Activated naive CD4-positive, alpha-beta T cell treated with anti-CD3 and anti-CD28 coated beads, Interleukin-2, amount 50 U/mL, for 16 hours (primary cell): ENCODE data around the gene BRWD1.

Source experiments
- DNase-seq: peaks from one replicate; pipeline ENCODE4 v3.0.0-alpha.2; 2020

BRWD1 gene

GRCh38 chr21:39326607-39327307, 13.3 kb upstream of the BRWD1 start:
- DNase-seq, result no peak

GRCh38 chr21:39325458-39325857, 12.0 kb upstream of the BRWD1 start:
- no peak for DNase-seq

GRCh38 chr21:39321424-39321823, 8.0 kb upstream of the BRWD1 start:
- no peak for DNase-seq

GRCh38 chr21:39319814-39320332, 6.4 kb upstream of the BRWD1 start:
- DNase-seq, result no peak

- DNase-seq, result no peak
Measured at GRCh38 chr21:39319251-39319756, 5.9 kb upstream of the BRWD1 start.

- DNase-seq, result no peak
Measured at GRCh38 chr21:39318091-39318959, 4.9 kb upstream of the BRWD1 start.

- DNase-seq, result no peak
Measured at GRCh38 chr21:39317134-39318090, 4.0 kb upstream of the BRWD1 start.

GRCh38 chr21:39316729-39317128, 3.3 kb upstream of the BRWD1 start:
- DNase-seq, result no peak

GRCh38 chr21:39315603-39316445, 2.4 kb upstream of the BRWD1 start:
- DNase-seq, result no peak

GRCh38 chr21:39314143-39315027, 953 bp upstream of the BRWD1 start:
- DNase-seq, result peak; percentile 53

- no peak for DNase-seq
Measured at GRCh38 chr21:39313042-39313570, 326 bp downstream of the BRWD1 start.

GRCh38 chr21:39312112-39313041, 1.1 kb downstream of the BRWD1 start:
- peak; percentile 96 for DNase-seq

GRCh38 chr21:39311164-39311563, 2.3 kb downstream of the BRWD1 start:
- DNase-seq, result no peak

GRCh38 chr21:39307466-39307865, 6.0 kb downstream of the BRWD1 start:
- DNase-seq, result no peak

- DNase-seq, result no peak
Measured at GRCh38 chr21:39300587-39300986, 12.8 kb downstream of the BRWD1 start.

GRCh38 chr21:39296891-39297290, 16.5 kb downstream of the BRWD1 start:
- DNase-seq, result no peak

GRCh38 chr21:39288987-39289386, 24.4 kb downstream of the BRWD1 start:
- no peak for DNase-seq

- no peak for DNase-seq
Measured at GRCh38 chr21:39282911-39283310, 30.5 kb downstream of the BRWD1 start.

- no peak for DNase-seq
Measured at GRCh38 chr21:39281853-39282252, 31.6 kb downstream of the BRWD1 start.
